ENCODE data around the gene TSPAN18. TPM values are rescaled to one million over a fixed set of nuclear protein-coding genes. Genes with fewer than 3 reads are reported as not detected.

Gene TSPAN18
- total RNA-seq, 1 experiment from 2014 or later = 18.3 TPM

- TF ChIP-seq ZBTB33 (IDR thresholded peaks at IDR 0.05; ENCODE audit: extremely low read depth, insufficient replicate concordance, low read length) (no peak), SP1 (IDR thresholded peaks at IDR 0.05; ENCODE audit: low read depth) (no peak)
Measured at GRCh38 chr11:44848963-44849350, 122.2 kb downstream of the TSPAN18 start (continued).

DNA sequence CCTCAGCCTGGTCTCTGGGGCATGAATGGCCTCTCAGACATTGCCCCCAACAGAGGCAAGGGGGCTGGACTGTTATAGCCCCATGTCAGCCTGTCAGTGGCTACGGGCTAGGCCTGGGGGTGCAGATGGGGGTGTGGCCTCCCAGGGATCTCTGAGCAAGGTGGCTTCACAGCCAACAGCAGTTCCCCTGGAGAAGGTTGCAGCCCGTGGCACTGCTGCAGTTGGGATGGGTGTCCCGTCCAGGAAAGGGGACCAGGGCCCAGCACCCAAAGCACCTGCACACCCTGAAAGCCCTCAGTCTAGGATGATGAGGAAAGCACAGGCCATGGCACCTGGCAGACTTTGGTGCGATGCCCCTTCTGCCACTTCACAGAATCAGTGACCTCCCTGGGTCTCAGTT lies 122.7 kb downstream of the TSPAN18 start:
- Histone ChIP-seq H3K79me2 (ENCODE audit: insufficient read depth, low read length) (no peaks in the 10 kb centered on the region), H4K20me1 (ENCODE audit: insufficient read depth) (no peaks in the 10 kb centered on the region), H3K27me3 (ENCODE audit: insufficient read depth, low read length) (no peaks in the 10 kb centered on the region), H3K4me1 (ENCODE audit: control insufficient read depth in 1 of 2, insufficient read depth in 2 of 2, low read length in 2 of 2) (peaks cover 0 to 7% of the 10 kb centered on the region in 2 experiments; a peak in 2 of 4 replicates), H3K27ac (ENCODE audit: low read depth, low read length) (no peak overlapping the region), H3K4me2 (ENCODE audit: low read length) (no peak overlapping the region), H3K9ac (ENCODE audit: low read length) (no peak overlapping the region), H3K9me2 (ENCODE audit: insufficient read depth) (no peaks in the 10 kb centered on the region), H2AFZ (ENCODE audit: low read depth, low read length, poor library complexity, severe bottlenecking) (no peak overlapping the region), H3K36me3 (ENCODE audit: control insufficient read depth in 1 of 2, insufficient read depth in 2 of 2, low read length in 2 of 2) (no peaks in the 10 kb centered on the region), H3K4me3 (replicated peaks in 1 of 2; ENCODE audit: low read depth in 1 of 2, low read length in 2 of 2) (no peak overlapping the region), H3K9me3 (ENCODE audit: control insufficient read depth in 1 of 2, insufficient read depth in 1 of 2, low read depth in 1 of 2, low read length in 2 of 2) (0 out of 4 replicates have a peak, but pooled peaks cover 0 to 3% of the 10 kb centered on the region in 2 experiments)
- no peak for TF ChIP-seq SP1 (IDR thresholded peaks at IDR 0.05; ENCODE audit: low read depth)
- TF ChIP-seq JUND (IDR thresholded peaks at IDR 0.05) = no peak
- no peak for TF ChIP-seq REST (IDR thresholded peaks at IDR 0.05; ENCODE audit: low read depth)
- TF ChIP-seq YY1 (IDR thresholded peaks at IDR 0.05; ENCODE audit: extremely low read depth, insufficient replicate concordance, low read depth, low read length) = no peak
- no peak for TF ChIP-seq EZH2phosphoT487 (IDR thresholded peaks at IDR 0.05; ENCODE audit: borderline replicate concordance)
- no peak for TF ChIP-seq CEBPB (IDR thresholded peaks at IDR 0.05; ENCODE audit: low read depth)
- TF ChIP-seq, protein P1, sequence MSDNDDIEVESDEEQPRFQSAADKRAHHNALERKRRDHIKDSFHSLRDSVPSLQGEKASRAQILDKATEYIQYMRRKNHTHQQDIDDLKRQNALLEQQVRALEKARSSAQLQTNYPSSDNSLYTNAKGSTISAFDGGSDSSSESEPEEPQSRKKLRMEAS (IDR thresholded peaks at IDR 0.05) = no peak
- TF ChIP-seq ZFX (IDR thresholded peaks at IDR 0.05) = no peak
- no peak for TF ChIP-seq TCF7L2 (IDR thresholded peaks at IDR 0.05; ENCODE audit: borderline replicate concordance, extremely low read depth, insufficient read depth, insufficient read length)
- no peak for TF ChIP-seq RAD21 (IDR thresholded peaks at IDR 0.05; ENCODE audit: low read depth)
- TF ChIP-seq SRF (IDR thresholded peaks at IDR 0.05; ENCODE audit: low read depth) = no peak
- TF ChIP-seq POLR2A (IDR thresholded peaks at IDR 0.05; ENCODE audit: borderline replicate concordance, extremely low read depth, insufficient read depth, insufficient read length) = no peak
- no peak for TF ChIP-seq CTCF (IDR thresholded peaks at IDR 0.05 in 2 of 3, conservative IDR thresholded peaks at IDR 0.05 in 1 of 3; ENCODE audit: borderline replicate concordance in 1 of 3, insufficient read depth in 1 of 3, low read depth in 2 of 3, low read length in 2 of 3)
- no peak for TF ChIP-seq ZNF274 (IDR thresholded peaks at IDR 0.05; ENCODE audit: low read depth, low read length)
- no peak for TF ChIP-seq POLR2AphosphoS5 (IDR thresholded peaks at IDR 0.05; ENCODE audit: low read depth, low read length)
- no peak for TF ChIP-seq EGR1 (IDR thresholded peaks at IDR 0.05; ENCODE audit: low read depth)
- DNase-seq (ENCODE audit: low read depth, low spot score) (no peak), ATAC-seq (no peak)
- ChIA-PET CTCF (no interaction called here), RAD21 (ENCODE audit: low non-redundant PET in 1 of 2, low total read pairs in 2 of 2, uncharacterized antibody in 2 of 2, unreplicated experiment in 2 of 2) (no interaction called here), POLR2A (no interaction called here)
- no TSS peak for BruUV-seq (replicated peaks)
- intact Hi-C loops (cut with micrococcal nuclease) = no loop called here

All from HCT116 (cell line).